HG02763 (cell line): ENCODE measurements around the gene ZNF513.
"Not testable (repeated sequence)": the region's sequence is repeated elsewhere in the genome, so short reads cannot be mapped to it uniquely, and the experiment has no call there.

Experiments
- ATAC-seq: cut with Tn5 transposase; IDR thresholded peaks from one replicate; pipeline ENCODE4 v1.9.1; 2021; ENCODE audit warnings: mild to moderate bottlenecking, moderate library complexity; ENCODE audit not compliant: unreplicated experiment

The ZNF513 gene

GRCh38 chr2:27362678-27363420, 17.7 kb downstream of the ZNF513 start:
- ATAC-seq = no peak

- peak; percentile 83 for ATAC-seq
Measured at GRCh38 chr2:27356382-27357181, 24.0 kb downstream of the ZNF513 start, which contains the start of gene GTF3C2. TSS of gene GTF3C2 (minus strand) at chr2:27356764. CDS start at chr2:27343554, 13,210 bp downstream.

DNA sequence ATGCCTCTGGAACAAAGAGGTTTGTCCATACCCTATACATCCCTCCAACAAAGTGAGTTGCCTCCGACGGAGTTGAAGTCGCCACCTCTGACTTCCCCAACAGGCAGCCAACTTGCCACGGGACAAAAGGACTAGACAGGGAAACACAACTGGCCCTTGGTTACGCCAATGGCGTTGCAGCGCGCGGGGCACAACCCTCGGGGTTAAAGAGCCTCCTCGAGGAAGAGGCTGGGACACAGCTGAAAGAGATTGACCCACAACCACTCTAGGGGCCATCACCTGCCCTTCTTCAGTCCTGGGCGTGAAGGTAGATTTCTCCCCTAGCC, 24.5 kb downstream of the ZNF513 start:
- ATAC-seq = peak; percentile 15

DNA sequence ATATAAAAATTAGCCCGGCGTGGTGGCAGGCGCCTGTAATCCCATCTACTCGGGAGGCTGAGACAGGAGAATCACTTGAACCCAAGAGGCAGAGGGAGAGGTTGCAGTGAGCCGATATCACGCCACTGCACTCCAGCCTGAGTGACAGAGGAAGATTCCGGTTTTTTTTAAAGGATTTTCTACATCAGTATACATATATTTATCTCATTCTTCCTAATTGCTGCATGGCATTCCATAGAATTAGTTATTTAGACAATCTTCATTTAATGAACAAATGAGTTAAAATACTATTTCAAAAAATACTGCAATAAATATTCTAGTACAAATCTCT, 26.0 kb downstream of the ZNF513 start:
- ATAC-seq = no peak

DNA sequence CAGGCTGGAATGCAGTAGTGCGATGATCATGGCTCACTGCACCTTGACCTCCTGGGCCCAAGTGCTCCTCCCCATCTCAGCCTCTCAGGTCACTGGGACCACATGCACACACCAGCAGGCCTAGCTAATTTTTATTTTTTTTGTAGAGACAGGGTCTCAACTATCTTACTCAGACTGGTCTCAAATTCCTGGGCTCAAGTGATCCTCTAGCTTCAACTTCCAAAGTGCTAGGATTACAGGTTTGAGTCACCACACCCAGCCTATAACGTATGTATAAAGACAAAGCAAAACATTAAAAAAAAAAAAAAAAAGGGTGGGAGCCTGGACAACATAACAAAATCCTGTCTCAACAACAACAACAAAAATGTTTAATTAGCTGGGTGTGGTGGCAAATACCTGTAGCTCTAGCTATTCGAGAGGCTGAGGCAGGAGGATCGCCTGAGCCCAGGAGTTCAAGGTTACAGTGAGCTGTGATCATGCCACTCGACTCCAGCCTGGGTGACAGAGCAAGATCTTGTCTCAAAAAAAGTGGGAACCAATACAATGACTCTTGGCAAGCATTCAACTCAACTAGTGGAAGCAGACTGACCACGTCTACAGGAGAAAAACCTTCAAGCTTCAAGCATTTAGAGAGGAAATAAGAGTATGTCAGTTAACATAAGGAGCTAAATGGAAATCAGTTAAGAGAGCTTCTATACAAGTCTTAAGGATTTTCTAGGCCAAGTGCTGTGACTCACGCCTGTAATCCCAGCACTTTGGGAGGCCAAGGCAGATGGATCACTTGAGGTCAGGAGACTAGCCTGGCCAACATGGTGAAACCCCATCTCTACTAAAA, 26.6 kb downstream of the ZNF513 start:
- ATAC-seq = no peak

DNA sequence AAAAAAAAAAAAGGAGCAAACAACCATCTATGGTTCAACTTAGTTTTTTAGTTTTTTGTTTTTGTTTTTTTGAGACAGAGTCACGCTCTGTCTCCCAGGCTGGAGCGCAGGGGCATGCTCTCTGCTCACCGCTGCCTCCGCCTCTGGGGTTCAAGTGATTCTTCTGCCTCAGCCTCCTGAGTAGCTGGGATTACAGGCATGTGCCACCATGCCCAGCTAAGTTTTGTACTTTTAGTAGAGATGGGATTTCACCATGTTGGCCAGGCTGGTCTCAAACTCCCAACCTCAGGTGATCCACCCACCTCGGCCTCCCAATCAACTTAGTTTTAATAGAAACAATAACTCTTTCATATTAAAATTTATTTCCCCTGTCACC, 27.2 kb downstream of the ZNF513 start:
- not testable (repeated sequence) for ATAC-seq

GRCh38 chr2:27351802-27352598, 28.5 kb downstream of the ZNF513 start:
- no peak for ATAC-seq

DNA sequence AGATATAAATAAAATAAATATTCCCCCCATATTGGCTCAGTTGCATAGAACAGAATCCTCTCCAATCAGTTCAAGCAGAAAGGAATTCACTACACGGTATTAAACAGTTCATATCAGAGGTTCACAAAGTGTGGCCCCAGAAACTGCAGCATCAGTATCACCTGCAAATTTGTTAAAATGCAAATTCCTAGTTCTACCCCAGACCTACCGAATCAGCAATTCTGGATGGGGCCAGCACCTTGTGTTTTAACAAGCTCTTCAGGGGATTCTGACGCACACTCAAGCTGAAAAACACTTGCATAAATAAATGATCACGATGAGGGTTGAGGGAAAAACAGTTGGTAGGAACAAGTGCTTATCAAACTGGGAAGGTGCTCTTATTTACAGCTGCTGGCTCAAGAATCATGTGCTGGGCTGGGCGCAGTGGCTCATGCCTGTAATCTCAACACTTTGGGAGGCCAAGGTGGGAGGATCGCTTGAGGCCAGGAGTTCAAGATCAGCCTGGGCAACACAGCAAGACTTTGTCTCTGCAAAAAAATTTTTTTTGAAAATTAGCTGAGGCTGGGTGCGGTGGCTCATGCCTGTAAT, 30.3 kb downstream of the ZNF513 start:
- no peak for ATAC-seq

- ATAC-seq = no peak
Measured at GRCh38 chr2:27347641-27348040, 32.9 kb downstream of the ZNF513 start.

DNA sequence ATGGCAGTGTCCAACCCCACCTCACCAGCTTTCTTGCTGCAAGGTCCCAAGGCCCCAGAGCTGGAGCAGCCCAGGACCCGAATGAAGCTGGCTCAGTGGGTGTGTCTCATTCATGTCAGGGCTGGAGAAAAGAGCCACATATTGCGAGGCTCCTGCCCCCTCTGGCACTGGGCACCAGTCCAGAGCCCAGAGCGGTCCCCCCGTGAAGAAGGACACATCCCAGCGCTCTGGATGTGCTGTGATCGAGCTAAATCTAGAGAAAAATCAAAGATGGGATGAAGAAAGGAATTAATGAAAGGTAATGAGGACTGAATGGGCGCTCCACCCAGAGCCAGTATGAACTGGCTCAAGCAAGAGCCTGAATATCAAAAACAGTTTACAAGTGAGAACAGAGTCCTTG, 44.4 kb downstream of the ZNF513 start:
- ATAC-seq = no peak

DNA sequence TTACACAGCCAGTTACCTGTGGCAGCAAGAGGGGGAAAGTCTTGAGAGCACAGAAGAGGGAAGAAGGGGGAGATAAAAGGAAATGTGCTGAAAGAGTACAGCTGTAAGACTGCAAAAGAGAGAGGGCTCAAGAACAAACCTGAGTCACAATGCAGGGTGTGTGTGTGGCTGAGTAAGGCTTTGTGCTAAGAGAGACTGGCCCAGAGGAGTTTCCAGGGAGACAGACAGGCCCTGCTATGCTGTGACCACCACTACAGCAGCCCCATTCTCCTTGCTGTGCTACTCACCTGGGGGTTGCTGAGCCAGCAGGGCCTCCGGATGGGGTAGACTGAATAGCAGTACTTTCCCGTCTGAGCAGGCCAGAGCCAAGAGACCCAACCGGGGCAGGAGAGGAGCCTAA, 45.2 kb downstream of the ZNF513 start:
- no peak for ATAC-seq
